Sigmoid colon (tissue), 4 donors: ENCODE results near the gene ARHGAP42.

Experiments
- EP300 ChIP-seq, 4 donors: sonication (generic); formaldehyde crosslinking; IDR thresholded peaks; one replicate each; pipeline ENCODE4 v1.6.1; 2017; ENCODE audit warnings: antibody characterized with exemption in 4 of 4
- POLR2A ChIP-seq, 2 donors: fragments of 450-650 bp; IDR thresholded peaks; one replicate each; pipeline ENCODE4 v1.6.1; 2016; ENCODE audit warnings: antibody characterized with exemption in 2 of 2, mild to moderate bottlenecking in 2 of 2, moderate library complexity in 2 of 2
- POLR2AphosphoS5 ChIP-seq, 4 donors: sonication (generic); formaldehyde crosslinking; IDR thresholded peaks; one replicate each; pipeline ENCODE4 v1.6.1; 2017; ENCODE audit warnings: antibody characterized with exemption in 4 of 4
- TF ChIP-seq, protein P1 (sequence below), 4 experiments: fragments of 450-650 bp in 3 of 4; fragments of 200-600 bp in 1 of 4; IDR thresholded peaks; one replicate each; pipeline ENCODE4 v1.5.1; 2016 to 2019; ENCODE audit warnings: antibody characterized with exemption in 4 of 4, mild to moderate bottlenecking in 3 of 4, moderate library complexity in 2 of 4

DNA sequence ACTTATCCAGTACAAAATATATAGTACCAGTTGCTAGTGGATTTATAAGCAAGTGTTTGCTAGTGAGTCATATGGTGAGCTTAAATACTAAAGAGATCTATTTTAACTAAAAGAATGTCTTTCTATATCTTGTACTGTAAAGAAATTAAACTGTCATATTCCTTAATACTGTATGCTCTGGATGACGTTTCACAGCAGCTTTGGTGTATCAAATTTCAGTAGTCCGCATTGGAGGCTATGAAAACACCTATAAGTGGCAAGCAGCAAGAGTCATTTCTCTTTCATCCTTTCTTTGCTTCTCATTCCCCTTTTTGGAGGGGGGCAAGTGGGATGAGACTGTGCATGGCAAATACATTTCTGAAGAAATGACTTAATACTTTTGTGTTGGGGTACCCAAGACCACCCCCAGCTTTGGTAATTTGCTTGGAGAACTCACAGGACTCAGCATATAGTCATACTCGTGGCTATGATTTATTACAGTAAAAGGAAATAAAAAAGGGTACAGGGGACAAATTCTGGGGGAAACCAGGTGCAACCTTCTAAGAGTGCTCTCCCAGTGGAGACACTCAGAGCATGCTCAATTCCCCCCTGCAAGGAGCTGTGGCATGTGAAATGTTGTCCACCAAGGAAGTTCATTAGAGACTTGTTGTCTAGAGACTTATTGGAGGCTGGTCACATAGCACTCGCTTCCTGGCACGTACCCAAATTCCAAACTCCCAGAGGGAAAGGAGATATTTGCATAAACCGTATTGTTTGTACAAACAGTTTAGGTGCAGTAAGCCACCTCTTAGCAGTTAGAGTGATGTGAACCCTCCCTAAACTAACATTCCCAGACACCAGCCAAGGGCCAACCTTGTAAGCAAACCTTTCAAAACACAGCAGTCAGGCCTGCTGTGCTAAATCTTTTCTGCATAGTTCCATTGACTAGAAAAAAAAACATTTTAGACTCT, 231.7 kb downstream of the ARHGAP42 start:
- TF ChIP-seq, protein P1, sequence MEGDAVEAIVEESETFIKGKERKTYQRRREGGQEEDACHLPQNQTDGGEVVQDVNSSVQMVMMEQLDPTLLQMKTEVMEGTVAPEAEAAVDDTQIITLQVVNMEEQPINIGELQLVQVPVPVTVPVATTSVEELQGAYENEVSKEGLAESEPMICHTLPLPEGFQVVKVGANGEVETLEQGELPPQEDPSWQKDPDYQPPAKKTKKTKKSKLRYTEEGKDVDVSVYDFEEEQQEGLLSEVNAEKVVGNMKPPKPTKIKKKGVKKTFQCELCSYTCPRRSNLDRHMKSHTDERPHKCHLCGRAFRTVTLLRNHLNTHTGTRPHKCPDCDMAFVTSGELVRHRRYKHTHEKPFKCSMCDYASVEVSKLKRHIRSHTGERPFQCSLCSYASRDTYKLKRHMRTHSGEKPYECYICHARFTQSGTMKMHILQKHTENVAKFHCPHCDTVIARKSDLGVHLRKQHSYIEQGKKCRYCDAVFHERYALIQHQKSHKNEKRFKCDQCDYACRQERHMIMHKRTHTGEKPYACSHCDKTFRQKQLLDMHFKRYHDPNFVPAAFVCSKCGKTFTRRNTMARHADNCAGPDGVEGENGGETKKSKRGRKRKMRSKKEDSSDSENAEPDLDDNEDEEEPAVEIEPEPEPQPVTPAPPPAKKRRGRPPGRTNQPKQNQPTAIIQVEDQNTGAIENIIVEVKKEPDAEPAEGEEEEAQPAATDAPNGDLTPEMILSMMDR (IDR thresholded peaks at IDR 0.05), result no peak
- TF ChIP-seq POLR2A (IDR thresholded peaks at IDR 0.05) (no peak), POLR2AphosphoS5 (IDR thresholded peaks at IDR 0.05) (no peak), EP300 (IDR thresholded peaks at IDR 0.05) (no peak)
